GDM1 (cell line): ENCODE measurements around the gene EN1.

Experiments used
- DNase-seq: peaks from one replicate; lab custom pipeline; 2025; lab: John Stamatoyannopoulos, UW

Gene EN1

DNA sequence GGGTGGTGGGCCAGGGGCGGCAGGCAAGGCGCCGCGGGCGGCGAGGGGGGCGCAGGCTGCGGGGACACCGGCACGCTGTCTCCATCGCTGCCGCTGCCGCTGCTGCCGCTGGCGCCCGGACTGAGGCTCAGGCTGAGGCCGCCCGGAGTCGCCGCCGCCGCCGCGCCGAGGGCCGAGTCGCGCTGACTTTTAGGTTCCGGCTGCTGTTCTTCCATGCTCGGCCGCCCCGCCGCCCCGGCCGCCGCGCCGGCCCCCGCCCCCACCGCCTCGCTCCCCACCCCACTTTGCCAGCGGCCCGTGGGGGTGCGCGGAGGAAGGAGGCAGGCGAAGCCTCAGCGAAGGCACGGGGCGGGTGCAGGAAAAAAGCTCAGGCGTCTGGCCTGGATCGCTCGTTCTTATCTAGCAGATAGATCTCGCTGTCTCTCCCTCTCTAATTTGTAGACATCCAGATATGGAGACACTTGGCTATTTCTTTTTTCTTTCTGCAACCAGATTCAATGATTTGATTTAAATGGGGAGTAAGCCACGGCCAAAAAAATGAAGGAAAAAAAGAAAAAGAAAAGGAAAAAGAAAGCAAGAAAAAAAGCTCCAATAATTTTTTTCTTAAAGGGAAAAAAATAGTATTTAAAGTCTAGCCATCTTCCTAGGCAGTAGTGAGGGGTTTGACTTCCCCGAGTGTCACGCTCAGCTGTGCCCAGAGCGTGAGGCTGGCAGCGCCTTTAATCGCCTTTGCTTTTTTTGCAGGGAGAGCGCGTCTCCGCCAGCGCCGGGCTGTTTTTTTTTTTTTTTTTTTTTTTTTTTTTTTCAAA is at the start of gene EN1:
Gene EN1, minus strand, starts transcription at position 696 of the 809 bp plus-strand sequence. Its CDS starts 481 bp downstream, at position 215.
- no peak for DNase-seq

DNA sequence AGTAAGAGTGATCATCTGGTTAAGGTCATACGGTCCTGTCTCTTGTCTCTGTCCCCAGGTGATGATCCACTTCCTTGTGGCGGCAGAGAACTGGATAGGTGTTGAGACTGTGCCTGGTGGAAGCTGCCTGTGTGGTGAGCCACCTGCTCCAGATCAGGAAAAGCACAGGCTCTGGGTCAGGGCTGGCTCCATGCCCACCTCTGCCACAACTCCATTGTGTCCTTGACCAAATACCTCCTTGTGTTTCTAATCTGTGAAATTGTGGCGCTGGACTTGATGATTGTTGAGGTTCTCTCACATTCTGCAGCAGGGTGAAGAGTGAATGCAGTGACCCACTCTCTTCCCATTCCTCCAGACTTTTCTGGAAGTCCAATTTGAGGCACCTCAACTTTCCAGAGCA is 45.7 kb upstream of the EN1 start:
- no peak for DNase-seq

DNA sequence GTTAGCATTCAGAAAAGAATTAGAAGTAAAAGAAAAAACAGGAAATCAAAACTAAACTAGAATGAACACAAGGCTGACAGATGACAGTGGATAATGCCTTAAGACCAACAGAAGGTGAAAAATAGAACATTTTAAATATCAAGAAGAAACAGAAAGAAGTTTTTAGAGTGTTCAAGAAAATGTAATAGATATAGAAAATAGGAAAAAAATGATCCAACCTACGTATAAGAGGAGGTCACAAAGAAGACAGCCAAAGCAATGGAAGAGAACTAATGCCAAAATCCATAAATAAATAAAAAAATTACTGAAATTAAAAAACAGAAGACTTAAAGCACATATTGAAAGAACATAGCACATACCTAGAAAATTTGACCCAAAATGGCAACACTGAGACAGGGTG is 42.5 kb upstream of the EN1 start:
- no peak for DNase-seq

DNA sequence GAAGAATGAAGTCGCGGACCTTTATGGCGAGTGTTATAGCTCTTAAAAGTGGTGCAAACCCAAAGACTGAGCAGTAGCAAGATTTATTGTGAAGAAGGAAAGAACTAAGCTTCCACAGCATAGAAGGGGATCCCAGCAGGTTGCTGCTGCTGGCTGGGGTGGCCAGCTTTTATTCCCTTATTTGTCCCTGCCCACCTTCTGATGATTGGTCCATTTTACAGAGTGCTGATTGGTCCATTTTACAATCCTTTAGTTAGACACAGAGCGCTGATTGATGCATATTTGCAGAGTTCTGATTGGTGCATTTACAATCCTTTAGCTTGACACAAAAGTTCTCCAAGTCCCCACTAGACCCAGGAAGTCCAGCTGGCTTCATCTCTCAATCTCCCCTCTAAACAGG is 36.3 kb upstream of the EN1 start:
- DNase-seq: no peak

DNA sequence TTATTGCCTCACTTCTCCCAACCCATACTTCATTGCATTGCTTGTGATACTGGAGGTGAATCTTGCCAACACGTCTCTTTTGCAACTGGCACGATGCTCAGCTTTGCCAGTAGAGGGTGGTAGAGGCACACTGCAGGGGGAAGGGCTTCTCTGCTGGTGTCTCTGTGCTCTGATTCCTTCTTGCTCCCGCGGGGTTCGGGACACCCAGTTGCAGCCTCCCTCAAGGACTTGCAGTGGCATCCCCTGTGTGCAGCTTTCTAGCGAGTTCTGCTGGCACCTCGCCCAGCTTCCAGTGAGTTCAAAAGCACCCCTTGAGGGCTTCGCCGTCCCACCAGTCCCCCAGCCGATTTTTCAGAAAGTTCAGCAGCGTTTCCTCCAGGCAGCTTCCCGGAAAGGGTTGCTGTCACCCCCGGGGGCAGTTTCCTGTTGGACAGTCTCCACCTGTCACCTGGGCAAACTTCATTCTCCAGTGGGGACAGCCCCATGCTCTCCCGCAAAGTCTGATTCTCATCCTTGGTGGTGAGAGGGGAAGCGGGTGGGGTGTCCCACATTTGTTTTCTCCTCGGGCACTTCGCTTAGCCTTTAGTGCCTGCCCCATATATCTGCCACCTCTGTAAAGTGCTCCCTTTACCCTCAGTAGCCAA is 35.4 kb upstream of the EN1 start:
- DNase-seq: peak; percentile 28

DNA sequence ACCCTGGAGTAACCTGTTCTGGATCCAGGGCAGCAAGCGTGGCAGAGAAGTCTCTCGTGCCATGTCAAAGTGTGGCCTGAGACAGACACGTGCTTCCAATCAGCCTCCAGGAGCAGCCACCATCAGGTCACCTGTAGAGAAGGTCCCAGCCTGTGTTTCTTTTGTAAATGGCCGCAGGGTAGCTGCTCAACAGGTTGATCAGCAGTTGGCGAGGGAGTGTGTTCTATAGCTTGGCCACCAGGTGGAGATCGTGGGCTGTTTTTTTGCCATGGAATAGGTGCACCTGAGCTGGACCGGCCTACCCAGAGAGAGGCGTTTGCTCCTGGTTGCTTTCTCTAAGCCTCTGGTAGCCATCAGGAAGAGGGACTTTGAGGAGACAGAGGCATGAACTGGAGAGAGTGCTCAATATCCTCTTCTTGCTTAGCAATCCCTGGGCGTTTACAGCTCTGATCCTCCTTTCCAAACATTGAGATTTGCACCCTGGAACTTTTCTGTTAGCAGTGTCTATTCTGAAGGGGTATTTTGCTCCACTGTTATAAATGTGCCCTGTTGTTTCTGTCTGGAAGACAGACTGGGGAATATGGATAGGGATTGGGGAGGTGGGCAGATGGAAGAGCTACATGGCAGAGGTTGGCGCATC is 34.2 kb upstream of the EN1 start:
- DNase-seq: no peak

DNA sequence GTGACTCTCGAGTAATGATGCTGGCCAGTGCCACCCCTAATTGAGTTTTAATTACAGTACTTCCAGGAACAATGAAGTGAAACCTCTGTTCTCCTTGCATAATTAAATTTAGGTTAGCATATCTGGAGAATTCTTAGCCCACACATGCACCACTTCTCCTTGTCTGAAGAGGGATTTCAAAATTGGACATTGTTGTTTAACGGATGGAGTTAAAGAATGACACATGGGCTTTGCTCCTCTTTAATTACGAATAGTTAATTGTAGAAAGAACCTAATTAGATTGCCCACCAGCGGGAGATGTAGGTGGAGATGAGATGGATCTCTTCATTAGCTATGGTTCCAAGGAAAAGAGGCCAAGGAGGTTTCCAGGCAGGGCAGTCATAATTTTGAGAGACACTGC is 33.1 kb upstream of the EN1 start:
- no peak for DNase-seq

DNA sequence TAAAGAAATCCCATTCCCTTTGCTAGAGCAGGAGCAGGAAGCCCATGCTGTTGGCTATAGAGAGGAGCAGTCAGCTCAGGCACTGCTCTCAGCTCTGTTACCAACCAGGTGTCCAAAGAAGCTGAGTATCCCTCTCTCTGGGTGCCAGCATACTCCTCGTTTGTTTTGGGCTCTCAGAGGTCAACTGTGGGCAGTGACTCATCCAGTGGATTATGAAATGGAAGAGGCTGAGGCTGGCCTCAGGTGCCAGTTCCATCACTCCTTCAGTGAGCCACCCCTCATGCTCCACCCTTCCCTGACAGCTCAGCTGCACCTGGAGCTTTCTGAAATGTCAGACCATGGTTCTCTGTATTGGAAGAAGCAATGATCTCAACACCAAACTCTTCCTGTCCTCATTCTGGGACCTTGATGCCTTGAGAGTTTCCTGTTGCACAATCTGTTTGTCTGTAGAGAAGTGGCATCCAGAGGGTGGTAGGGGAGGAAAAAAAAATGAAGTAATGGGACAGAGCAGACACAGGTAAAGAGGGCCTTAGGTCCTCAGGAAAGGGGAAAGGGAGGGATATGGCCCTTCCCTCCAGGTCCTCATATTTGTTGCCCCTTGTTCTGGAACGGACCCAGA is 31.2 kb upstream of the EN1 start:
- DNase-seq: no peak

DNA sequence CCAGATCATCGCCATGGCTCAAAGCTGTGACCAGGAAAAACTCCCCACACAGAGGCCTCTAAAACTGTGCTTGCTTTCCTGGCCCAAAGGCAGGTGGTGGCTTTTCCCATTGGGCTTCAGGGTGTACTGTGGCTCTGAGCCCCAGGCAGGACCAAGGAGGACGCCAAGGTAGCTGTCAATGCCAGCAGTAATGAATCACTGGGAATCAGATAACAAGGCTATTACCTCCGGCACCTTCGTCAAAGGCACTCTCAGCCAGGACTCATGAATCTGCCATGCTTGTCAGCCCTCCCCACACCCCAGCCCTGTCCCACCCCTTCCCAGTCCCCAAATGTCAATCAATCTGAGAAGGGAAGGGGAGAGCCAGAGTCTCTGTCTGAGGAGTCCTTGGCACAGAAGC is 27.9 kb upstream of the EN1 start:
- DNase-seq: no peak

DNA sequence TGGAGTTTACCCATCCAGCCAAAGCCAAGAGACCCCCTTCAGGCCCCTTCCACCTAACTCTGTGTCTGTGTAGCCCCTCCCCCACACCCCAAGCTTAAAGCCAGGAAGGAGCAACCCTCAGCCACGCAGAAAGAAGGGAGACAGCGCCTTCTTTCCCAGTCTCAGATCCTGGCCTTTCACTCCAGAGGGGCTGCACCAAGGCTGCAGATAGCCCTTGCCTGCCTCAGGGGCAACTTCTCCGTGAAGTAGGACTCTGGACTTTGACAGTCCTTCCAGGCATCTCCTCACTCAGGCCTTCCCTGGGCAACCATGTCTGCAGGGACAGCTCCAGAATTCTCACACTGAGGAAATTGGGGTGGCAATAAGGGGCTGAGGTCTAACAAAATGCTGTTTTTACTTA is 26.9 kb upstream of the EN1 start:
- no peak for DNase-seq

DNA sequence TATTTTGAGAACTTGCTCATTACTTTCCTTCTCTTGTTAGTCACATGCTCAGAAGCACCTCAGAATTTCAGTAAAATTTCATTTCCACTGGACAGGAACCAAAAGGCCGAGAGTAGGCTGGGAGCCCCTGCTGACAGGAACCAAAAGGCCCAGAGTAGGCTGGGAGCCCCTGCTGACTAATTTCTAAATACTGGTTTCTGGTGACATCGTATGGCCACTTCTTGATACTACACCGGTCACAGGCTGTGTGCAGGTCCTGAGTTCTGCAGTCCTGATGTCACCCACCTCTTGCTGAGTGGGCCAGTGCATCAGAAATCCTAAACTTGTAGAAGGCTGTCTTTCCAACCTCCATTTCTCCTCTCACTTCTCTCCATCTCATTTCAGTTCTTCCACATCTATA is 17.7 kb upstream of the EN1 start:
- peak; percentile 23 for DNase-seq

DNA sequence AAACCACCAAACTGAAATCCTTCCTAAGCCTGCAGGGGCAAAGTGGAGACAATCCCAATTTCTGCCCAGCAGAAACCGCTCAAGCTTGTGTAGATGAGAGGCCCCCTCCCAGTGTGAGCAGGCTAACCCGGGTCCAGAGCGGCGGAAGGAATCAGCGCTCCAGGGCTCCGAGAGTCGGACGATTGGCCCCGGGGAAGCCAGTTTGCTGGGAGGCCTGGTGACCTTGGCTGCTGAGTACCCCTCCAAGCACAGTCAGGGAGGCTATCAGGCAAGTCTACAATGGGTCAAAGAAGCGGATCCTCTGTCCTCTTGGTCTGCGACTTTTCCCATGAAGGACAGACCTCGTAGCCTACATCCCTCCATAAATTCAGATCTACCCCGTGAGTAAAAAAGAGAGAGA is 16.8 kb upstream of the EN1 start:
- DNase-seq: no peak

DNA sequence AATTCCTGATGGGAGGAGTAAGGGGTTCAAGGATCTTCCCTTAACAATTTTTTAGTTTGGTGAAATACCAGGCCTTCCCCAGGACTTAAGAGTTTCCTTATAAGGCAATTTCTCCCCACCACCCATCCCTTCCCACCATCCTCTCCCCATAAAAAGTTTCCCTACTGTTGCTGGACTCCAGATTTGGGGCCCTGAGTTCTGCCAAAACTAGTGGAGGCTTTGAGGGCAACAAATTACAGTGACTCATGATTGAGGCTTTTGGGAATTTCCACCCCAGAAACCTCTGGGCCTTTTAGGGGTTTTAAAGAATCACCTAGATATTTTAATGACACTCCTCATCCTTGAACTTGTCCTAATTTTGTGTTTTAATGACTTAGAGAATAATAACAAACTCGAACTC is 14.3 kb upstream of the EN1 start:
- no peak for DNase-seq

DNA sequence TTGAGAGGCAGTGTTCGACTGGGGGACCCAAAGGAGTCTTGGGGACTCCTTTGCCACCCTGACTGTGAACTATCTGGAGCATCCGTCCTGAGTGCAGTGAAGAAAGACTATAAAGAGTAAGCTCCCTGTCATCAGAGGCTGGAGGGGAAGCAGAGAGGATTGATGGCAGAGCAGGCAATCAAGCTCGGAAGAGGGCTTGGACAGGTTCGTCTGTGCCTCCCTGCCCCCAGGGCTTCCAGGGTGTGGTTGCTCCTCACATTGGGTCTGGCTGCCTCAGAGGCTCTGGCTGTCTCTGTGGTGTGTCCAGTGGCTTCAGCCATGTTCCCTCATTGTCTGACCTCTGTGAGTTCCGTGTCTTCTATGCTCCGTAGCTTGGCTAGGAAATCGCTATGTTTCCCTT is 13.8 kb upstream of the EN1 start:
- no peak for DNase-seq

DNA sequence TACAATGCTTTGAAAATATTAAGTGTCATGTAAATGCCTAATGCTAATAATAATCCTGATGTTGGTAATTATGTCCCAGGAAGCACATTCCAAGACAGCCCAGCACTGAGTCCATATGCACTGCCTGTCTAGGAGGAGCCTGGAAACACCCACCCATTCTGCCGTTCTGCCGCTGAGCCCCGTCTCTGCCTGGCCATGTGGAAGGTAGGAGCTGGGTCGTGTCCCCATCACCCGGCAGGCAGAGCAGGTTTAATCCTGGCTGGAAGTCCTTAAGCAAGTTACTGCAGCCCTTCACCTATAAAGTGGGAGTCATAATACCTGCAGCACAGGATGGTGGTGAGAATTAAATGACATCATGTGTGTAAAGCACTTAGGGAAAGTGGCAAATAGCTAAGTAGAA is 13.1 kb upstream of the EN1 start:
- DNase-seq: no peak

DNA sequence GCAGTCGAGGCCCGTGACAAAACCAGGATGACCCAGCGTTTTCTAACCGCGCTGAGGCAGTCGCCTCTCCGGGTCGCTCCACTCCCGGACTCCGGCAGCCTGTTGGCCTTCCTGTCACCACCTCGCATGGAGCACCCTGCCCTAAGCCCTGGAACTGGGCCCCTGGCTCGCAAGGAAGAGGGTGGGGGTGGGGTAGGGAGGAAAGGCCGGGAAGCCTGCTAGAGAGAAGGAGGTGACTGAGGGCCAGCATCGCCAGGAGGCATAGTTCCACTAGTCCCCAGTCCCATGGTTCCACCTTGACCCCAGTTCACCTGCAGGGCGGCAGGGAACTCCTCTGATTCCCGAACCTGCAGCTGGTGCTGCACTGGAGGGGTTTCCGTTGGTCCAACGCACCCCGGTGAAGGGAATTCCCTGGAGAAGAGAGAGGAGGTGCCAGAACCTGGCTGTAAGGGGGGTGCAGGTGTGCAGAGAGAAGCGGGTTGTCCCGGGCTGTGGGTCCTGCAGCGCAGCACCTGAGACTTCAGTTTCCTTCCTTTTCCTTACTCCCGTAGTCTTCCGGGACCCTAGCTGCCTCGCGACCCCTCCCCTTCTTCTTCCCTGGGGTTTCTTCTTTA is 11.8 kb upstream of the EN1 start:
- no peak for DNase-seq

DNA sequence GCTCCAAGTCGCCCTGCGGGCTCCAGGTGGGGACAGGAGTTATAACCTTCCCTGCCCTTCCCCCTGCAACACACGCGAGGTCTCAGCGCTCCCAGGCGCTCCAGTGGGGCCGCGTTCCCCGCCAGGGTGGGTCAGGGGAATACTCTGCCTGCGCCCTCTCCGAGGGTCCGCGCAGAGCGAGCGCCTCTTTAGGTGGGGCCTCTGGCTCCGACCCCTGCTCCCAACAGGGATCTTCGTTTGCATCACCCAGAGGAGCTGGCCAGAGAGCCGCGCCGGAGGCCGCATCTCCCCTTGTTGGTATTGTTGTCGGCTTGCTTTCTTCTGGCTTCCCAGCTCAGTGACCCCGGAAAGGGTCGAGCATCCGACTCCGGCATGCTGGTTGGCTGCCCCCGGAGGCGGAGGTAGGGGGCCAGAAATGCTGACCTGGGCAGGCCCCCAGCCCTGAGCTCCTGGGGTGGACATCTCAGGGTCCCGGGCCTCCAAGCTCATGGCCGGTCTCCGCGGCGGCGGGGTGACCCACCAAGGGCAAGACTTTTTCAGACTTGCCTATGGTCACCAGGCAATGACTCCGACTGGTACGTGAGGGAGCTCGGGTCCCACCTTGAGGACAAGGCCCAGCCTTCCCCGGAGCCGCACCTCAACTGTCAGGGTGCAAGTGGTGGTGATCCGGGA is 11.2 kb upstream of the EN1 start:
- DNase-seq: no peak

DNA sequence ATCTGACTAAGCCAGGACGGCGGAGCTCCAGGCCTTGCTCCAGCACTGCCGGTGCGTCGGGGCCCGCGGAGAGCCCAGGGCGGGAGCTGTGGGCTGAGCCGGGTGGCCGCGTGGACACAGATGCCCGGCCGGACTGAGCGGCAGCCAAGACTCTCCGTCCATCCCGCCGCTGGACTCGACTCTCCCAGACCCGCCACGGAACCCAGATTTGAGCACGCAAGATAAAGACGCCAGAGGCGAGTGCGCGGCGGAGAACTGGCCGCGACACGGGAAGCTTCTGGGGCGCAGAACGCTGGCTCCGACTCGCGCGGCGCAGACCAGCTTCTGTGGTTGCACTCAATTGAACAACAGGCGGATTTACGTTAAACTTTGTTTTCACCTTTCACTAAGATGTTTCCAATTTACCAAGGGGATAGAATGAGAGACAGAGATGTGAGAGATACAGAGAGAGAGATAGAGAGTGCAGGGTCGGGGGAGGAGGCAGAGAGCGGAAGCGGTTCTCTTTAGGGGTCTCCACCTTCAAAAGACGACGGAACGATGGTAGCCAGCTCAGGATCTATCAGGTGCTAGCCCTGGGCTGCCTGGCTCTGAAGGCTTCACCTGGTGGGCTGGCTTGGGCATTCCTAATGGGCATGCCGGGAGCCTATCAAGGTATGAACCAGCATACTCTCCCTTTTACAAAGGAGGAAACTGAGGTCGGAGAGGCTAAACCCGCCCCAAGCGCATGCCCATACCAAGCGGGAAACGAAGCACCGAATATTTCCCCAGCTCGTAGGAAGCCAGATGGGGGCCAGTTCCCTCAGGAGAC is 10.4 kb upstream of the EN1 start:
- no peak for DNase-seq

DNA sequence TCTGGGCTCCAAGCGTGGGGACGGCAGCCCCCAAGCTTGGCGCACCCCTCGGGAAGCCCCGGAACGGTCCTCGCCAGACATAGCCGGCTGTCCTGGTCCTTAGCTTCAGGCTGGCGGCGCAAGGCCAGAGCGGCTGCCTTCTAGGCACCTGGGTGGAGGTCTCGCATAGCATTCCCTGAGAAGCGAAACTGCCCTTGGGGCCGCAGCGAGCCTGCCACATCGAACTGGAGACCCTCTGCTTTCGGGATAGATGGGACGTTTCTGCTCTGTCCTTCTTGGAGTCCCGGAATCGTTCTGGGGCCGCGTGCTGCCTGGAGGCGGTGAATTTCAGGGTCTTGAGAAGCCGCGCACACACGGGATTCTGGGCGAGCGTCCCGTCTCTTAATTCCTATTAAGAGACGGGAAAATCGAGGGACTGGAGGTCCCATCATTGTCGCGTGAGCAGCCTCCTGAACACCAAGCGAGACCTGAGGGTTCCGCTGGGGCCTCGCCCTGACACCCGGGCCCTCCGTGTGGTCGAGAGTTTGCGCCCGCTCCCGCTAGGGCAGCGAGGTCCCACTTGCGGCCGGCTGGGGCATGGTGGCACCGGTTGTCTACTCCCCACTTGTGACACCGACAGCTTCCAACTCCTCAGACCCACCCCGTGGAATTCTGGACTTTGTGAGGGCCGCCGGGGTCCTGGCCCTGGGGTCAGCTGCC is 9.7 kb upstream of the EN1 start:
- DNase-seq: no peak

DNA sequence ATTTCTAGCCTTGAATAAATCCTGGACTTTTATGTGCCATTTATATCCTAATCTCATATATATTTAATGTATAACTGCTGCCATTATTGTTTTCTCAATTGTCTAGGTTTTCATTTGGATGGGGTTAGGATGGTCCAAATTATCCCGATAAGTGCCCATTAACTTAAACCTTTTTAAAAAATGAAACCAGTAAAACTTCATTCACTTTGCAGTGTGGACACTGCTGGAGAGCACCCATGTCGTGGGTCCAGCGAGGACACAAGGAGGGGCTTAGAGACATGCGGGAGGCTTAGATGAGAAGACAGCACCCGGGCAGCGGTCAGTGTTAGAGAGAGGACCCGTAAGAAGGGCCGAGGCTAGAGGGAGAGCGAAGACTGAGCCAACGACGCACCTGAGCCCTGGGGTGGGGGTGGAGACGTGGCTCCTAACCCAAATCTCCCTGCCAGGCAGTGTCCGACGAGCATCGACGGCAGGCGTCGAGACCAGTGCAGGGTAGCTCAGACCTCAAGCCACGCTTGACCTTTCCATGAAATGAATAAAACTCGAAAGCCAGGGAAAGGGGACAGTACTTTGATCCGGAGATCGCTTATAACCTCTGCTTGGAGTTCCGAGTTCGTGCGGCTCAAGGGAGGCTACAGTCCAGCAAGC is 9.0 kb upstream of the EN1 start:
- DNase-seq: no peak
